HTERT RPE-1 (cell line): ENCODE measurements around the gene ACSL1.
"Not testable (repeated sequence)": the region's sequence is repeated elsewhere in the genome, so short reads cannot be mapped to it uniquely, and the experiment has no call there.

Source experiments
- in situ Hi-C: fragments of 300-500 bp; cut with MboI; formaldehyde crosslinking; loops from 4 replicates; pipeline ENCODE4 v1.14.3; 2020; ENCODE audit warnings: low sequenced_read_pairs

ACSL1 gene

DNA sequence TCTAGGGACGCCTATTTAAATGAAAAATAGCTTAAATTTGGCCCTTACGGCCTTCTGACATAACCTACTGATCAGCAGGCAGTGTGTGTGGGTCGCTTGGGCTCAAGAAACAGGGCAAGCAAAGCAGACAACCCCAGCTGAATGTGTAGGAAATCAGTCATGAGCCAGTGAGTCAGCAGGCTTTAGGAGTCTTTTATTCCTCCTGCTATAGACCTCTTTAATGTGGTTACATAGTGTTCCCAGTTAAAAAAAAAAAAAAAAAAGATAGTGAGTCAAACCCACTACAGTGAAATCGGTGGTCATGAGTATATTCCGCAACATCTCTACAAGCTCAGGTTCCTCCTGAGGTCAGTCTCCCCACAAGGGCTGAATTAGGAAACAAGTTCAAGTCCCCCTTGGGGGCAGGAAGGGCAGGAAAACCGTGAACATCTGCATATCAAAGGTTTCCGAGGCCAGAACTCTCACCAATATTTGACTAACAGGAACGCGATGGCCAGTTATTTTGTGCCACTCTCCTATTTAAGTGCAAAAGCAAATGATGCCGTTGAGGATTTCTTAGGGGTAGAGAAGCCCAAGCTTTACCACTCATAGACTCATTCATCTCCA, 32.7 kb downstream of the ACSL1 start:
- in situ Hi-C loops = no loop called here

- in situ Hi-C loops = no loop called here
Observed at GRCh38 chr4:184792334-184792733, 33.4 kb downstream of the ACSL1 start.

DNA sequence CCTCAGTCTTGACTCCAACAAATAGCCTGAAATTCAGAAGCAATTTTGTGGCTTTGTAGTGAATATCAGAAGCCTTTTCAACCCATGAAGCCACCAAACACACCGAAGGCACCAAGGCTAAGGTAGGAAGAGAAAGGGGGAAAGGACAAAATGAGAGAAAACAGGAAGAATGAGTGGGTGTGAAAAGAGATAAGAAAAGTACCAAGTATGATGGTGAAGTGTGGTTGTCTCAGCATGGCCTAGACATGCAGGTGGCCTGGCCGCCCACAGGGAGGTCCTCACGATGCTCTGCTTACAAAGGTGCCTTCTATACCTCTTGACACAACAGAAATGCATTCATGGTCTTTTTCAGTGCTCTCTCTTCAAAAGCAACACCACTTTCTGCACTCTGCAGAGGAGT, 34.9 kb downstream of the ACSL1 start:
- in situ Hi-C loops = no loop called here

DNA sequence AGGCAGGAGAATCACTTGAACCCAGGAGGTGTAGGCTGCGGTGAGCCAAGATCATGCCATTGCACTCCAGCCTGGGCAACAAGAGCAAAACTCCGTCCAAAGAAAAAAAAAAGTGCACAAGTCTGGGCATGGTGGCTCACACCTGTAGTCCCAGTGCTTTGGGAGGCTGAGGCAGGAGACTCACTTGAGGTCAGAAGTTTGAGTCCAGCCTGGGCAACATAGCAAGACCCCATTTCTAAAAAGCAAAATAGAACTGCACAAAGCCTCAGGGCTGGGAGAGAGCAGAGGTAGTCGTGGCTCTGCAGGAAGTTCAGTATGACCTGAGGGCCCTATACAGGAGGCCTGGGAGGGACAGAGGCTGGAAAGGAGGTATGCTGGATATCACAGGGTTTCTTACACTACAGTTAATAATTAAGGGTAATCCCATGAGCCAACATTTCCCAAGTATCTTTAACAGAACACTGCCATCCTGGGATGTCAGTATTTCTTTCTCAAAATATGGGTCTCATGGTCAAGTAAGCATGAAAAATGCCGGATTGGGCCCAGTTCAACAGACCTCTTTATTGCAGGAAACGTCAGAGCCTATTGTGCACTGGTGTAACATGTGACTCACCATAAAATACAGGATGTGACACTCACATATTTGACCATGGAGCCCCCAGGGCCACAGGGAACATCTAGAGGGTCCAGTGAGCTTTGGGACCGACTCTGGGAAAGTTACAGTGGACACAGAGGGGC, 37.8 kb downstream of the ACSL1 start:
- in situ Hi-C loops = no loop called here

- in situ Hi-C loops = no loop called here
Observed at GRCh38 chr4:184785813-184786212, 40.0 kb downstream of the ACSL1 start.

- in situ Hi-C loops = no loop called here
Observed at GRCh38 chr4:184784628-184785257, 41.0 kb downstream of the ACSL1 start.

GRCh38 chr4:184782731-184783373, 42.9 kb downstream of the ACSL1 start:
- in situ Hi-C loops = no loop called here

DNA sequence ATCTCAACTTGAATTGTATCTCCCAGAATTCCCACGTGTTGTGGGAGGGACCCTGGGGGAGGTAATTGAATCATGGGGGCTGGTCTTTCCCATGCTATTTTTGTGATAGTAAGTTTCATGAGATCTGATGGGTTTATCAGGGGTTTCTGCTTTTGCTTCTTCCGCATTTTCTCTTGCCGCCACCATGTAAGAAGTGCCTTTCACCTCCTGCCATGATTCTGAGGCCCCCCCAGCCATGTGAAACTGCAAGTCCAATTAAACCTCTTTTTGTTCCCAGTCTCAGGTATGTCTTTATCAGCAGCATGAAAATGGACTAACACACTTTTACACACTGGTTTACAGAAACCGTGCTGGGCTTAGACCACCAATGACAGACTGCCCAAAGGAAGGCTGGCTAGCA, 46.6 kb downstream of the ACSL1 start:
- in situ Hi-C loops = not testable (repeated sequence)

- in situ Hi-C loops = no loop called here
Observed at GRCh38 chr4:184778325-184778724, 47.4 kb downstream of the ACSL1 start.

DNA sequence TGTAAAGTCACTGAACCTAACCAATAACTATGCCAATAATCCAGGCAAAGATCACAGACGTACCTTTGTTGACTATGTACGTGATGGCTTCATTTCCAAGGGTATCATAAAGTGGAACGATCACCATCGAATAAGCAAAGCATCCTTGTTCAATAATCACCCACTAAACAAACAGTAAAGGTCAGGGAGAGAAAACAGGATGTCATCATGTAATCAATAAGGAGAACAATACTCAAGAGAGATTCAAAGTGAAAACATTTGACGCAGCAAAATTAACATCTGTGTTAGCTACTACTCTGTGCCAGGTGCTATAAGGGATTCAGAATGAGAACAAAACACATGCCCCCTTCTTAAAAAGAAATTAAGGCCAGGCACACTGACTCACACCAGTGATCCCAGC, 48.9 kb downstream of the ACSL1 start:
- in situ Hi-C loops = no loop called here

DNA sequence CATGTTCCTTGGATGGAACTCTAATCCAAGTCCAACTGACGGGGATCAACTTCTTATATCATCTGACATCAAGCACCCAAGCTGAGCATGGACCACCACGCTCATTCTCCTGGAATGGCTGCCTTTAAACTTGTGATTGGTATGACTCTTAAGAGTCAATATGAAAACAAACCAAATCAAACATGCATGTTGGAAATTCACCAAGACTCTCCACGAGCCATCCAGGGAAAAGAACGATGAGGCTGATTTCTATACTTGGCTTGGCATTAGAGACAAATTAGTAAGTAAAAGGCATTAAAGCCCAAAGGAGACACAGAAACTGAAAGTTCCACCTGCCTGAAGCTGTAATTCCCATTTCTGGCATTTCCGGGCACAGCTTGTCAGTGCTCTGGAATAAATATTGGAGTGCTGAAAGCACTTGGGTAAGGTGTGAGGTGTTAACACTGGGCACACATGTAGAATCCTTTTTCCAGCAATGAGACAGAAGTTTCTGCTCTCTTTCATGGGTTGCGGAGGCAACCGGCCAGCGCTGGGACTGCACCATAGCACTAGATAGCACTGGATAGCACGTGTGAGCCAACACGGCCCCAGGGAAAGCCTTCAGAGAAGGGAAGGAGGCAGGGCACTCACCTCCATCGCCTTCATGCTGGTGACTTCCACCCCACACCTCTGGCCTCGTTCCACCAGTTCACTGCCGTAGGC, 49.8 kb downstream of the ACSL1 start:
- in situ Hi-C loops = no loop called here

GRCh38 chr4:184774152-184774551, 51.6 kb downstream of the ACSL1 start:
- in situ Hi-C loops = no loop called here

GRCh38 chr4:184771416-184771815, 54.4 kb downstream of the ACSL1 start:
- in situ Hi-C loops = no loop called here

GRCh38 chr4:184769141-184769765, 56.5 kb downstream of the ACSL1 start:
- in situ Hi-C loops = no loop called here

DNA sequence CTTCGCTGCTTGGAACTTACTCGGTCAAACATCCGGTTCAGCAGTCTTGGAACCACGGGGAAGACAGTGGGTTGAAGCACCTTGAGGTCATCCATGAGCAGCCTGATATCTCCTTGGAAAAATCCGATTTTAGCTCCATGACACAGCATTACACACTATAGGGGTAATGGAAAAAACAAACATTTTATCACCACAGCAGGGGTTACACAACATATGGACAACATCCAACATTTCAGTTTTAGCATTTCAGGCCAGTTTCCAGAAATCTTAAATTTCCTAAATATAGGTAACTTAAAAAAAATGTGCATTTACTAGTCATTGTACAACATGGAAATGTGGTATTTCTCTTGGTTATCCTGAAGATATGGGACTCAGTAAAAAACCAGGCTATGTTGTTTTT, 57.5 kb downstream of the ACSL1 start:
- in situ Hi-C loops = no loop called here

DNA sequence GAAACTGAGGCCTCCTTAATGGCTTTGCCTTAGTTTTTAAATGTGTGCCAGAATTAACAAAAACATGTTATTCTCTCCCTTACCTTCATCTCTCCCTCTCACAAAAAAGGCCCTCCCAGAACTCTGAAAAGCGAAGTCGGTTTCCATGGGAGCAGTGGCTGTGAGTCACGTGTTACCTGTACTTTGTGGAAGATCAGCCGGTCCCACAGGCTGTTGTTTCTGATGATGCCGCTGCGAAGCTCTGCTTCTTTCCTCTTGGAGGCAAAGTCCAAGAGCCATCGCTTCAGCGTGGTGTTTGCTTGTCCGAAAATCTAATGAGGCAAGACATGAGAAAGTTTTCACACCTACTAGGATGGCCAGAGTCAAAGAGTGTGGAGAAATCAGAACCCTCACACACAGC, 59.3 kb downstream of the ACSL1 start:
- in situ Hi-C loops = no loop called here

DNA sequence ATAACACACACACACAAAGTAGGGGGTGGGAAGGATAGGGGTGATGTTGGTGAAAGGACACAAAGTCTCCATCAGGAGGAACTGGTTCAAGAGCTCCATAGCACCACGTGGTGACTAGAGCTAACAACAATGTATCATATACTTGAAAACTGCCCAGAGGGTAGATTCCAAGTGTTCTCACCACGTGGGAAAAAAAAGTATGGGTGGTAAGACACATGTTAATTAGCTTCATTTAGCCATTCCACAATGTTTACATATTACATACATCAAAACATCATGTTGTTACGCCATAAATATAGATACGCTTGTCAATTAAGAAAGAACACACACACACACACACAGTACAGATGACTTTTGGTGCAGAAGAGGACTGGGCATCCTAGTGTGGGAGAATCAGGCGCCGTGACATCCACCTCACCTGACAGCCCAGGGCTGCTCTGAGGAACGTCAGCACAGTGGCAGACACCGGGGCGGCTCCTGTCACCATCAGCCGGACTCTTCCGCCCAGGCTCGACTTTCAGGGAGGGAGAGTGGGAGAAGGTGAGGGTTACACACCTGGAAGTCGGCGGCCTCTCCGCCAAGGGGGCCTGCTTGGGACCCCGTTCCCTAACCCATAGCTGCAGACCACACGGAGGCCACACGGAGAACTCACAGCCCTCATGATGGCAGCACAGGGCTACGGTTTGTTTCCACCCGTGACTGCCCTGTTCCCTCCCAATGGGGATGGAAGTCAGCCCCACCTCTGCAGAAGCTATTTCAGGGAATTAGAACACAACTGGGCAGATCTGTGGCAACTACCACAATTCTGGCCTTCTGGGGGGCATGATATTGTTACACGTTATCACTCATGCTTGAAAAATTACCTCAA, 60.1 kb downstream of the ACSL1 start:
- in situ Hi-C loops = no loop called here

DNA sequence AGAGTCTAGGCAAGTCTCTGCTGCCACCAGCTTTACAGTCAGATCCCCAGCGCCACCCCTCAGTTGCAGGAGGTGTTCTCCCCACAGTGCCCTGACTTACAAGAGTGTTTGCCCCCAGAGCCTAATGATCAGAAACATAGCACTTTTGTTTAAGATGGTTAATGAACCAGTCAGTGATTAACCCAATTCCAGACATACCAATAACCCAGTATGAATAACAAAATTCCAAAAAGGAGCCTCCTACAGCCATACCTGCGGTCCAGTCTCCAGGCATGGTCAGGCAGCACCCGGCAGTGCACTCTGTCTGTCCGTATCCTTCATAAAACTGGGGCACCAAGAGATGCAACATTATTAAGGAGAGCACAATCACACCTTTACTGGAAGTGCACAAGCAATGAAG, 61.2 kb downstream of the ACSL1 start:
- in situ Hi-C loops = no loop called here

- in situ Hi-C loops = no loop called here
Observed at GRCh38 chr4:184763150-184763780, 62.5 kb downstream of the ACSL1 start.
